HG03439 (cell line): ENCODE data around the gene NAPB.

Experiments used
- ATAC-seq: cut with Tn5 transposase; IDR thresholded peaks from one replicate; pipeline ENCODE4 v1.9.1; 2021; ENCODE audit warnings: mild to moderate bottlenecking, moderate library complexity; ENCODE audit not compliant: unreplicated experiment

NAPB gene

GRCh38 chr20:23438661-23439060 lies 17.4 kb upstream of the NAPB start:
- no peak for ATAC-seq

GRCh38 chr20:23437126-23437899 lies 16.0 kb upstream of the NAPB start:
- no peak for ATAC-seq

GRCh38 chr20:23436681-23437080 lies 15.4 kb upstream of the NAPB start:
- ATAC-seq, result no peak

- ATAC-seq, result no peak
These were observed 14.6 kb upstream of the NAPB start for GRCh38 chr20:23435626-23436539.

- no peak for ATAC-seq
These were observed 13.4 kb upstream of the NAPB start for GRCh38 chr20:23434521-23435313.

GRCh38 chr20:23433628-23434027 lies 12.3 kb upstream of the NAPB start:
- ATAC-seq, result no peak

- ATAC-seq, result no peak
These were observed 3.8 kb upstream of the NAPB start for GRCh38 chr20:23425129-23425528.

GRCh38 chr20:23419995-23420901 lies 1.0 kb downstream of the NAPB start:
- ATAC-seq, result no peak

- ATAC-seq, result no peak
These were observed 1.7 kb downstream of the NAPB start for GRCh38 chr20:23419657-23419994.

- ATAC-seq, result no peak
These were observed 3.4 kb downstream of the NAPB start for GRCh38 chr20:23417861-23418260.

- ATAC-seq, result no peak
These were observed 5.2 kb downstream of the NAPB start for GRCh38 chr20:23415959-23416583.

GRCh38 chr20:23415555-23415954 lies 5.7 kb downstream of the NAPB start:
- no peak for ATAC-seq

- no peak for ATAC-seq
These were observed 6.6 kb downstream of the NAPB start for GRCh38 chr20:23414526-23415188.

GRCh38 chr20:23413862-23414422 lies 7.3 kb downstream of the NAPB start:
- no peak for ATAC-seq

- no peak for ATAC-seq
These were observed 9.3 kb downstream of the NAPB start for GRCh38 chr20:23412026-23412425.

GRCh38 chr20:23410916-23411695 lies 10.2 kb downstream of the NAPB start:
- no peak for ATAC-seq

GRCh38 chr20:23409800-23410199 lies 11.5 kb downstream of the NAPB start:
- no peak for ATAC-seq

- no peak for ATAC-seq
These were observed 12.3 kb downstream of the NAPB start for GRCh38 chr20:23408957-23409356.
